HG03378 (cell line): Measurements from ENCODE around the gene RSPH10B.
"Not testable (repeated sequence)": the region's sequence is repeated elsewhere in the genome, so short reads cannot be mapped to it uniquely, and the experiment has no call there.

ENCODE experiments used
- ATAC-seq: cut with Tn5 transposase; IDR thresholded peaks from one replicate; pipeline ENCODE4 v1.9.1; 2021; ENCODE audit warnings: mild to moderate bottlenecking, moderate library complexity; ENCODE audit not compliant: unreplicated experiment

RSPH10B gene

DNA sequence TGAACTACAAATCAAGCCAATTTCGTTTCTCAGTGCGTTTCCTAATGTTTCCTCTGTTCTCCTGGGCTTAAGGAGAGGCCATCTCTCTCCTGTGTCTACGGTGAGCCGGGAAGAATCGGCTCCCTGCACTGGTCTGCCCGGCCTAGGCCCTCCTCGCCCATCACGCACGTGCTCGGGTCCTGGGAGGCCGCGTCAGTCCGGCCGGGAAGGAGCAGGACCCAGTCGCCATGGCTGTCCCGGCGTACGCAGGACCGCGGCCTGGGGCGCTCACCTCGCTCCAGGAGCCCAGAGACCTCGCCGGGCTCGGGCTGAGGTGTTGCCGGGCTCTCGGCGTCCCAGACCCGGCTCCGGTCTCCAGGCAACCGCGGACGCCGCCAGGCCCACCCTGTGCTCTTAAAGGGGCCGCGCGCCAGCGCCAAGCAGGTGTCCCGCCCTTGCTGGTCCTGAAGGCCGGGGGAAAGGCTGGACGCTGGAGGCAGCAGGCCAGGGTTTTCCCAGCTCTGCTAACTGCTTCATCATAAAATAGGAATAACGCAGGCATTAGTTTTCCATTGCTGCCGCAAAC lies at the start of gene RSPH10B:
Gene RSPH10B, minus strand, starts transcription at position 343 of the 565 bp plus-strand sequence. CDS start 3,573 bp downstream, outside the sequence.
- ATAC-seq = not testable (repeated sequence)

DNA sequence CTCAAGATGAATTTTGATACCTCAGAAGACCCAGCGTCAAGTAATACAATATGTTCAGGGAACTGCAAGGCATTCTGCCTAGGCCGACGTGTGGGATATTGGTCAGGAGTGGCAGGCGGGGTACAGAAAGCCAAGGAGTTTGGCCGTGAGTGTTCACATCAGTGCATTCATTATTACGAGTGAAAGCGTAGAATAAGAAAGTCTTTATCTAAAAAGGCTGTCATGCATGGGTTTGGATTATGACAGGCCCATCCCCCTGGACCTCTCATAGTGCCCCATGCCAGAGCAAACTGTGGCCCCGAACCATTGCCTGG lies 46.1 kb upstream of the RSPH10B start:
- no peak for ATAC-seq

DNA sequence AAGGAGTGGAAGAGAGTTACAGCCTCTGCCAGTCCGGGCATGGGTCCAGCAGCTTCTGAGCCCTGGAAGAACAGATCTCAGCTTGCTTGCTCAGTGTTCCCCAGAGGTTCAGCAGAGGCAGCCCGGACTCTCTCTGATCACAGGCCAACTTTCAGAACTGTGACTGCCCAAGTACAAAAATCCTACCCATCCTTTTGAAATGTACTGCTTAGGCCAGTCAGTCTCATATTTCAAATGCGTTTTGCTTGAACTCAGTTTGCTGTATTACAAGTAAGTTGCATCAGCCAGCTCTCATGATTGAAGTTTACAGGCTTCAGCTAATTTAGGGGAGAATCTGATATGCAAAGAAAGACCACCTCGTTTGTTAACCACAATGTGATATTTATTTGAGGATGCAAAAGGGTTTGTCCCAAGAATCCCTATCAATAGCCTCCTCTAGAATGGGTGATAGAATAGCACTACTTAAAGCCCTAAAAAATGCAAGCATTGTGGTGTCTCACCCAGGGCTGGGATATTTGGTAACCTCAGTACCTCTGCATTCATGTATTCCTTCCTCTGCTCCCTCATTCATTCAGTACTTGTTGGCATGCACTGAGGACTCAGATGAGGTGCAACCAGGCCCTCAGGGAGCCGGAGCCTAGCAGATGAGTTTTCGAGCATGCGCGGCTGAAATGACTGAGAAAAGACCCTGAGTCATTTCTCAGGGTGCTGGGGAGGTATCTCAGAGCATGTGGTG lies 45.6 kb upstream of the RSPH10B start:
- no peak for ATAC-seq

DNA sequence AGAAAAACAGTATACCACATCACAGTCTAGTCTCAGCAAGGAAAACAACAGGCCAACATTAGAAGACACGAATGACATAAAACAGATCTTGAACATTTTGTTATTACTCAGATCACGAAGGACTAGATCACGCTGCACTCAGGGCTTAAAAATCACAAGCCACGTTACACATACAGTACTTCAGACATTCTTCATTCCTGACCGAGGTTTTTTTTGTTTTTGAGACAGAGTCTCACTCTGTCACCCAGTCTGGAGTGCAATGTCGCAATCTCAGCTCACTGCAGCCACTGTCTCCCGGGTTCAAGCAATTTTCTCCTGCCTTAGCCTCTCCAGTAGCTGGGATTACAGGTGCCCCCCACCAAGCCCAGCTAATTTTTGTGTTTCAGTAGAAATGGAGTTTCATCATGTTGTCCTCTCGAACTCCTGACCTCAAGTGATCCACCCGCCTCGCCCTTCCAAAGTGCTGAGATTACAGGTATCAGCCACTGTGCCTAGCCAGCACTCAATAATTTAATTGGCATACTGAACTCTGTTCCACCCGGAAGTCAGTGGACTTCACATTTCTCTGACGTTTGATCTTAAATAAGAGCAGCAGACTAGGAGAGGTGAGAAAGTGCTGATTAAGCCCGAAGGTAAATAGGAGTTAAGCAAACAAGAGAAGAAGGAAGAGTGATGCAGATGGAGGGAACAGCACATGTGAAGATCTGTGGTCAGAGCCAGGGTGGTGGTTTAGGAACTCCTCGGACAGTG lies 42.0 kb upstream of the RSPH10B start:
- no peak for ATAC-seq

DNA sequence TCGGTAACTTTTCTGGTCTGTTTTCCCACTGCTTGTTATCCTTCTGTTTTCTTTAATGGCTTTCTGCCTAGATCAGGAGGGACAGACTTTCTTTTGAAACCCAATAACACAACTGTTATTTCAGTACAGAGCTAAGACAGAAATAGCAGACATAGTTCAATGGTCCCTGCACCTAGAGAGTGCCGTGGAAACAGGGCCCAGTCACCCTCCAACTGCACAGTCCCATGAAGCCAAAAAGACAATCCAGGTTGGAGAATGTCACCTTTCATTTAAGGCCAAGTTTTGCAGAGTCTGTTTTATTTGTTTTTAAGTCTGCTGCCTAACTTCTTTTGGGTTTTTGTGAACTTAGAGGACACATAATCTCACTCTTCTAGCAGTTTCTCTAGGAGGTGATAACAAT lies 41.1 kb upstream of the RSPH10B start:
- no peak for ATAC-seq

DNA sequence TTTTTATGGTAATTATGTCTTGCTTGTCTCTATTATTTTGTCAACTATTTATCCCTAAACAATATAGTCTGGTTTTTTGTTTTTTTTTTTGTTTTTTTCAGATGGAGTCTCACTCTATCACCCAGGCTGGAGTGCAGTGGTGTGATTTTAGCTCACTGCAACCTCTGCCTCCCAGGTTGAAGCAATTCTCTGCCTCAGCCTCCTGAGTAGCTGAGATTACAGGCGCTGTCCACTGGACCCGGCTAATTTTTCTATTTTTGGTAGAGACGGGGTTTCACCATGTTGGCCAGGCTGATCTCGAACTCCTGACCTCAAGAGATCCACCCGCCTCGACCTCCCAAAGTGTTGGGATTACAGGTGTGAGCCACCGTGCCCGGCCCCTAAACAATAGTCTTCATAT lies 39.9 kb upstream of the RSPH10B start:
- ATAC-seq = not testable (repeated sequence)

DNA sequence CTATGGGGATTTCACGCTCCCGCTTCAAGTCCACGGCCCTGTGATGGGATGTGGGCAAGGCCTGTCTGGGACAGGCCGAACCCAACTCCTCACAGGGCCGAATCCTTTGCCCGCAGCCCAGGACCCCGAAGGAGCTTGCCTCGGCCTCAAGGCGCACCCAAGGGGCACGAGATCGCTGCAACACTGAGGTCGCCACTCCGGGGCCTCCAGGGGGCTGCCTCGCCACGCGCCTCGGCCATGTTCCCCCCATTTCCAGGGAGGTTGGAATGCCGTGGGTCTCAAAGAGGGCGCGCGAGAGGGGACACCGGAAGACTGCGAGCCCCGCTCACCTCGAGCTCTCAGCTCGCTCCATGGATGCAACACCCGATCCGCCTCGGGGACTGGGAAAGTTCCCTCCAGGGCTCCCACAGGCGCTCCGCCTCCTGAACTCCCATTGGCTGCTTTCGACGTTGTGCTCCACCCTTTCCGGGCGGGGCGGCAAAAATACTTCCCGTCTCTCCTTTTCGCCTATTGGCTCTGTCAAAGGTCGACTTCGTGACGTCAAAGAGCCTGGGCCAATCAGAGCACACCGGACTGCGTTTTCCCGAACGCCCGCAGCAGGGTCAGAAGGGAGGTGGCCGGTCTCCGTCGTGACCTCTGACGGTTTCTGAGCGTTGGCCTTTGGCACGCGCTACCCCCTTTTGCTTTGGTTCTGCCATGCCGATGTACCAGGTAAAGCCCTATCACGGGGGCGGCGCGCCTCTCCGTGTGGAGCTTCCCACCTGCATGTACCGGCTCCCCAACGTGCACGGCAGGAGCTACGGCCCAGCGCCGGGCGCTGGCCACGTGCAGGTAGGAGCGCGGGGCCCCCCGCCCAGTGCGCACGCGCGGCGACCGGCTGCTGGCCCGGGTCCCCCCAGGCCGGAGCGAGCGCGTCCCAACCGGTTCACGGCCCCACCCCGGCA lies 38.5 kb upstream of the RSPH10B start, which contains the start of the genes AIMP2 and PMS2:
Gene AIMP2, plus strand, starts transcription at position 605 of the 944 bp plus-strand sequence. Its CDS starts 92 bp downstream, at position 697.
Gene PMS2, minus strand, starts transcription at position 382 of the 944 bp plus-strand sequence. Its CDS starts 30 bp downstream, at position 352.
- ATAC-seq = peak; percentile 94

DNA sequence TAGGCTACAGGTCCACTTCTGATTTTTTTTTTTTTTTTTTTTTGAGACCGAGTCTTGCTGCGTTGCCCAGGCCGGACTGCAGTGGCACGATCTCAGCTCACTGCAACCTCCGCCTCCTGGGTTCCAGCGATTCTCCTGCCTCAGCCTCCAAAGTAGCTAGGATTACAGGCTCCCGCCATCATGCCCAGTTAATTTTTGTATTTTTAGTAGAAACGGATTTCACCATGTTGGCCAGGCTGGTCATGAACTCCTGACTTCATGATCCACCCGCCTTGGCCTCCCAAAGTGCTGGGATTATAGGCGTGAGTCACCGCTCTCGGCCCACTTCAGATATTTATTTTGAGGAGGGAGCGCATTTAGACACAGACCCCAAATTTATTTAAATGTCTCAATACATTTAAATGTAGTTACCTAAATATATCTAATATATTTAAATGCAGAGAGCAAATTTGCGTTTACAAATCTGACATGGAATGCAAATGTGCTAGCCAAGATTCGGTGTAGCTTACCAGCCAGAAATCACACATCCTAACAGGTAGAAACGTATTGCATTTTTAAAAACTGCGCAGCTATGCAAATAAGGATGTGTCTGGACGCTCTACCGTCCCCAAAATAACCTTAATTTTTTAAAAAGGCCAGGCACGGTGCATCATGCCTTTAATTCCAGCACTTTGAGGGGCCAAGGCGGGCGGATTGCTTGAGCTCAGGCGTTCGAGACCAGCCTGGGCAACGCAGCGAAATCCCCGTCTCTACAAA lies 37.5 kb upstream of the RSPH10B start:
- ATAC-seq = not testable (repeated sequence)

DNA sequence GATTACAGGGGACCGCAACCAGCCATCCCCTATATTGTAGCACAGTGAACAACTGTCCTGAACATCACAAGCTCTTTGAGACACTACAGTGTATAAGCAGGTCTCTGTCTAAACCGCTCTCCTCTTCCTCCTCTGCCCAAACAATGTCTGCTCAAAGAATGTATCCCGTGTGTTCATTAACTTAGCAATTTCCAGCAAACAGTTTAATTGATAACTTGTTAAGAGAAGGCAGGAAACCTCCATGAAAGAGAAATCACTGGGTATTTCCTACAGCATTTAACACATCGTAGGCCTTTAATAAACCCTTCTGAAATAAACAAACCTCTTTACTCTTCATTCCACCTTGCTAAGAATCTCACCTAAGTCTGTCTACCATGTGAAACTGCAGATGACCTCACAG lies 36.9 kb upstream of the RSPH10B start:
- ATAC-seq = no peak

DNA sequence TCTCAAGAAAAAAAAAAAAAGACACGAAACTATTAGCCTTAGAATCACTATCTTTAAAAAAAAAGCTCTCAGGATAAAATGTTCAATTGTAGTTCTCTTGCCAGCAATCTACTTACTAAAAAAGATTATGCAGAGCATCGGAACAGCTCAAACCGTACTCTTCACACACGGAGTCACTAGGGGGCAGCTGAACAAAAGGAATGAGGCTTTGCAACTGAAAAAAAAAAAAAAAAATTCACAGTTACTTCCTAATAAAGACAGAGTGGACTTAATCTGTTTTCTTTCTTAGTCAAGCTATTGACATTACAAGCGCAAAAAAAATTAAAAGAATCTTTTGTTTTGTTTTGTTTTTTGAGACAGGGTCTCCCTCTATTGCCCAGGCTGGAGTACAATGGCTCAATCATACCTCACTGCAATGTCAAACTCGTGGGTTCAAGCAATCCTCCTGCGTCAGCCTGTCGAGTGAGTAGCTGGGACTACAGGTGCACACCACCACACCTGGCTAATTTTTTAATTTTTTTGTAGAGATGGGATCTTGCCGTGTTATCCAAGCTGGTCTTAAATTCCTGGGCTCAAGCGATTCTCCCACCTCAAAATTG lies 26.8 kb upstream of the RSPH10B start:
- no peak for ATAC-seq

DNA sequence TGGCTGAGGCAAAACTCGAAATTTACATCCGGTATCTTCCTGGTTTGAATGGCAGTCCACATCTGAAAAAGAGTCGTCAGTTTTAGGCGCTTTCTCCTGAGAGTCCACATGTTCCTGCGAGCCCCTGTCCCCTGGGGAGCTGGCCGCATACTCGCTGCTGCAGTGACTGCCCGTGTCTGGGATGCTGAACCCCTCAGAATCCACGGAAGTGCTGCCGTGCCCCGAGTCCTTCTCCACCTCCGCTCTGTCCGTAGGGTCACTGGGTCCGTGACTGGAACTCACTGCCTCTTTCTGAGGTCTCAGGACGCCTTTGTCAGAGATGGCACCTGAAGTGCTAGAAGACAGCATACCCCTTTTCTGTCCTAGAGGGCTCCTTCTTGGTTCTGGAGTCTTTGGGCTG lies 16.6 kb upstream of the RSPH10B start:
- not testable (repeated sequence) for ATAC-seq

DNA sequence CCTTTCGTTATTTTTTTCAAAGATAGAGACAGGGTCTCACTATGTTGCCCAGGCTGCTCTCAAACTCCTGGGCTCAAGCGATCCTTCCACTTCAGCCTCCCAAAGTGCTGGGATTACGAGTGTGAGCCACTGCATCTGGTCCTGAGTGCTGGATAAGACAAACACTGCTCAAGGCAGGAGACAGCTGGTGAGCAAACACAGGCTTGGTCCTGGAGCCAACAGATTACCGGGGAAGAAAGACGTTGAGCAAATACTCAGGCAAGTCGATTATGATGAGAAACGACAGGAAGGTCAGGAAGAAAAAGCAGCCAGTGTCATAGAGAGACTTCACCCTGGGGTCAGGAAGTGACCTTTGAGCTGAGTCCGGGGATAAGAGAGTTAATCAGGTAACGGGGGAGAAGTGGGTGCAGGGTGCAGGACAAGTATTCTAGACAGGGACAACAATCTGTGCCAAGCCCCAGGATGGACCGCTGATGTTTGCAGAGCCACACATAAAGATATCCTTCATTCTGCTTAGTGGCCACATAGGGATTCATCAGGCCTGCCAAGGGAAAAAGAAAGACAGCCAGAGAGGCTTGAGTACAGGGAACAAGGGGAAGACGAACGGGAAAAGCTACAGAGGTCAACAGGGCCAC lies 9.3 kb upstream of the RSPH10B start:
- not testable (repeated sequence) for ATAC-seq

DNA sequence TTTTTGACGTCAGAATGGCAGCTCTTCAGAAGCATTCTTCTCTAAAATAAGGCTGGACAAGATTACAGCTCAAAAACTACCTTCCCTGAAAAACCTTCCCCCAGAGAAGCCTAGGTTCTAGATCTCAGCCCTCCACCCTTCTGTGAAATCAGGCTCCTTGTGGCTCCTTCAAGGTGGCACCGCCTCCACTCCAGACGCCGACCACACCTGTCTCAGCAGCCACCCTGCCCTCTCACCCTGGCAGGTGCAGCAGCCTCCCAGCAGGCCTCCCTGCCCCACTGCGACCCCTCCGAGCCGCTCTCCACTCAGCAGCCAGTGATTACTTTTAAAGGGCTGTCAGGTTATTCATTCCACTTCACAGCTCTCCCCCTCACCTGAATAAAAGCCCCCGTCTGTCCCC lies 3.1 kb upstream of the RSPH10B start:
- ATAC-seq = not testable (repeated sequence)

DNA sequence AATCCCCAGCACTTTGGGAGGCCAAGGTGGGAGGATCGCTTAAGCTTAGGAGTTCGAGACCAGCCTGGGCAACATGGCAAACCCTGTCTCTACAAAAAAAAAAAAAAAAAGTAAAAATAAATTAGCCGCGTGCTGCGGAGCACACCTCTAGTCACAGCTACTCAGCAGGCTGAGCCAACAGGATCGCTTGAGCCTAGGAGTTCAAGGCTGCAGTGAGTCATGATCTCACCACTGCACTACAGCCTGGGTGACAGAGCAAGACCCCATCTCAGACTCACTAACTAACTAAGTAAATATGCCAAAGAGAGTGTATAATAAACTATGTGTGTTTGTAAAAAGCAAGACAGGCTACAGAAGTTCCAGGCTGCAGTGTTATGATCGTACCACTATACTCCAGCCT lies 6.7 kb downstream of the RSPH10B start:
- ATAC-seq = not testable (repeated sequence)

DNA sequence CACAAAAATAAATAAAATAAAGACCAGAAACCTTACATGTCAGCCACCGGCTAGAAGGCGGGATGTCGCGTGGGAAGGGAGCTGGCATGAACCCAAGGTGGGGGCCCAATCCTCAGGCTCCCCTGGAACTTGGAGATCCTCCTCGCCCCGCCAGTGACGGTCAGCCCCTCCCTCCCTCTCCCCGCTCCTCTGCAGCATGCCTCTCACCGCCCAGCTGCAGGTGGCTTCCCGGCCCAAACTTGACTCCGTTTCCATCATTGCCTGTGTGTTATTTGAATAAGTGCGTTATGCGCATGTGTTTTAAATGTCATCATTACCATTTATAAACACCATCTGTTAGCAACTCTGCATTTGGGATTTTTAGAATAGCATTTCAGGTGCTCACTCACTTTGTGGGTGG lies 7.3 kb downstream of the RSPH10B start:
- not testable (repeated sequence) for ATAC-seq

DNA sequence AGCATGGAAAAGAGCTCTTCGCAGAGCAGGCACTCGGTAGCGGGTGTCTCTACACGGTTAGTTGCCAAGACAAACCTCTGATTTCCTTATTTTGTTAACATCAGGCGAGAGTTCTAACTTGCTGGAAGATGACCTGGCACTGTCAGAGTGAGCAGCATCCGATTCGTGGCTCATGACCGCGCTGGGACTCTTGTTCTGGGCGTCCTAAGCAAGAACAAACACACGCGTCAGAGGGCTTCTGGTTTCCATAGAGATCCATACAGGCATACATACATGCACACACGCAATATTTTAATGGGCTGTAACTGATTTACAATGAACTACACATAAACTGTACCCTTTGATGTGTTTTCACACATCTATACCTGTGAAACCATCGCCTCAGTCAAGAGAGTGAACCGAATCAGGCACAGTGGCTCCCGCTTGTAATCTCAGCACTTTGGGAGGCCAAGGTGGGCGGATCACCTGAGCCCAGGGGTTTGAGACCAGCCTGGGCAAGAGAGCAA lies 35.5 kb downstream of the RSPH10B start:
- not testable (repeated sequence) for ATAC-seq

DNA sequence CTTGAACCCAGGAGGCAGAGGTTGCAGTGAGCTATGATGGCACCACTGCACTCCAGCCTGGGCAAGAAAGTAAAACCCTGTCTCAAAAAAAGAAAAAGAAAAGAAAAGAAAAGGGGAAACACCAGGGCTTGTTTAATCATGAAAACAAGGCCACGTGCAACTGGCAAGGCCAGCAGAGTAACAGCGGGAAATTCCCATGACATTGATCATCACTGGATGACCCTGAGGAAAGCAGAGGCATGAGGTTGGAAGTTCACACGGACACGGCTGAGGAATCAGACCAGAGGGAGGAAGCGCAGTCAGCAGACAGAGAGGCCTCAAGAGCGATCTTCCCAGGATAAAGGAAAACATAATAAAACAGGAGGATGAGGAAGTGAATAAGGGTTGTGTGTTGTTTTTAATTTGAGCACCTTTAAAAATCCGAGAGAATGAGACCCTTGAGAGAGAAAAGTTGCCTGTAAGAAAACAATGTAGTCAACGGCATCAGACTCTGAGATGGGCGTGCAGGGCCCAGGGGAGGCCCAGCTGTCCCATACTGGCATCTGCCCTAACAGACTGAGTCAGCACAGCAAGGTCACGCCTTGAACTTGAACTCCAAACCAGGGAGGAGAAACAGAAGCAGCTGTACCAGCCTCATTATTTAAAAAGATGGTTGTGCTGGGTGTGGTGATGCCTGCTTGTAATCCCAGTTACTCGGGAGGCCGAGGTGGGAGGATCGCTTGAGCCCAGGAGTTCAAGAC lies 38.4 kb downstream of the RSPH10B start:
- ATAC-seq = not testable (repeated sequence)

DNA sequence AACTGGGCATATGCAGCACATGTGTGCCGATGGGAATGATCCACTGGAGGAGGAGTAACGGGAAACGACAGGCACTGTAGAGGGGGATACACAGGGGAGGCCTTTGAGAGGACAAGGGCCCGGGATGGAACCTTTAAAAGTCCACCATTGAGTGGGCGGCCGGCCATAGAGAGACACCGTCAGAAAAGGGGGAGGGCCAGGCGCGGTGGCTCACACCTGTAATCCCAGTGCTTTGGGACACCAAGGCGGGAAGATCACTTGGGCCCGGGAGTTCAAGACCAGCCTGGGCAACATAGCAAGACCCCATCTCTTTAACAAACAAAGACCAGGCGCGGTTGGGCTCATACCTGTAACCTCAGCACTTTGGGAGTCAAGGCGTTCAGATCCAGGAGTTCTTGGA lies 39.2 kb downstream of the RSPH10B start:
- not testable (repeated sequence) for ATAC-seq
